22Rv1 (cell line): ENCODE results near the gene FNDC8.

ENCODE experiments used
- CTCF ChIP-seq: fragments of 450-650 bp; IDR thresholded peaks from 2 replicates; pipeline ENCODE4 v1.5.1; 2017; ENCODE audit warnings: mild to moderate bottlenecking
- ZFX ChIP-seq: fragments of 450-650 bp; IDR thresholded peaks from 2 replicates; pipeline ENCODE4 v1.6.1; 2017; ENCODE audit warnings: antibody characterized with exemption, borderline replicate concordance

- TF ChIP-seq CTCF (no peak), ZFX (no peak)
These were observed 55.5 kb downstream of the FNDC8 start for GRCh38 chr17:35176897-35177296.
